Thymus (tissue), 11 donors: Measurements from ENCODE around the gene PRKCB. TPM values are rescaled to one million over a fixed set of nuclear protein-coding genes. Genes with fewer than 3 reads are reported as not detected.

Source experiments
- DNase-seq, 9 donors: peaks; one replicate each; pipeline ENCODE4 v3.0.0-alpha.2; 2013; ENCODE audit warnings: low spot score in 9 of 9, low read depth in 6 of 9, missing footprints in 1 of 9
- H3K27ac ChIP-seq, 2 donors: one replicate each; pipeline ENCODE4 v1.5.1; 2013; ENCODE audit warnings: control low read depth in 1 of 2, low read depth in 1 of 2, low read length in 1 of 2, mild to moderate bottlenecking in 1 of 2, moderate library complexity in 1 of 2
- H3K27me3 ChIP-seq, 2 donors: one replicate each; pipeline ENCODE4 v1.5.1; 2013; ENCODE audit warnings: low read length in 1 of 2; ENCODE audit not compliant: control insufficient read depth in 2 of 2, insufficient read depth in 1 of 2
- H3K36me3 ChIP-seq, 2 donors: one replicate each; pipeline ENCODE4 v1.5.1; 2013; ENCODE audit warnings: low read length in 1 of 2, mild to moderate bottlenecking in 1 of 2, moderate library complexity in 1 of 2; ENCODE audit not compliant: control insufficient read depth in 2 of 2, insufficient read depth in 2 of 2
- H3K4me1 ChIP-seq, 2 donors: one replicate each; pipeline ENCODE4 v1.5.1; 2013; ENCODE audit warnings: low read length in 2 of 2; ENCODE audit not compliant: control insufficient read depth in 2 of 2, insufficient read depth in 2 of 2
- H3K4me3 ChIP-seq, 2 donors: one replicate each; pipeline ENCODE4 v1.5.1; 2013; ENCODE audit warnings: low read length in 2 of 2, control low read depth in 1 of 2, mild to moderate bottlenecking in 1 of 2
- H3K9me3 ChIP-seq, 2 donors: one replicate each; pipeline ENCODE4 v1.5.1; 2013; ENCODE audit warnings: low read length in 1 of 2, mild to moderate bottlenecking in 1 of 2; ENCODE audit not compliant: control insufficient read depth in 2 of 2, insufficient read depth in 1 of 2
- WGBS: extraction: QIAGEN DNeasy Blood & Tissue Kit; methylation state at CpG from one replicate; pipeline ENCODE4 v1.1.7; 2013; 5-methylcytosine and 5-hydroxymethylcytosine counted together
- polyA plus RNA-seq: library from polyadenylated mRNA; stranded (reverse); fragments of 200-250 nt; gene quantifications from one replicate; pipeline ENCODE4 v1.2.3, GENCODE V29; 2013
- total RNA-seq: library from RNA; stranded (reverse); fragments of 120-200 nt; gene quantifications from one replicate; pipeline ENCODE4 v1.2.4, GENCODE V29; 2013
- donor health status: healthy.

The PRKCB gene
- total and polyA plus RNA-seq, 2 donors, result 21.9 to 57.4 TPM

DNA sequence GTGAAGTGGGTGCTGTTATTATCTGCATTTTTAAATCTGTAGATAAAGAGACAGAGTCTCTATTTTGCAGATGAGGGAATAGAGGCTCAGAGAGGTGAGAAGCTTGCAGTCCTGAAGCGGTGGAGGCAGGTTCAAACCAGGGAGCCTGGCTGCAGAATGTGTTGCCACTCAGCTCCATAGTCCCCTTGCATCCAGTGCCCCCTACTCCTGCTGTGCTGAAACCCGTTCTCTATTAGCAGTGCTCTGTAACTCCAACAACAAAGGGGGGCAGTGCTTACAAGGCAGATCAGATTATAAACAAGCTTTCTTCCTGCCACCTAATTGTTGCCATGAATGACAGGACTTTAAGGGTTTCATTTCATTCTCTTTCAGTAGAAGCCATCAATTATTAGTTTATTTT lies 302.2 kb downstream of the PRKCB start:
- Histone ChIP-seq H3K9me3 (no peaks in the 10 kb centered on the region), H3K27ac (no peak overlapping the region), H3K27me3 (no peaks in the 10 kb centered on the region), H3K4me3 (no peak overlapping the region), H3K36me3 (peaks cover 4 to 13% of the 10 kb centered on the region in 2 donors), H3K4me1 (no peaks in the 10 kb centered on the region)
- WGBS, result 95% methylated on average over 2 of the region's 2 CpGs
- no peak for DNase-seq

DNA sequence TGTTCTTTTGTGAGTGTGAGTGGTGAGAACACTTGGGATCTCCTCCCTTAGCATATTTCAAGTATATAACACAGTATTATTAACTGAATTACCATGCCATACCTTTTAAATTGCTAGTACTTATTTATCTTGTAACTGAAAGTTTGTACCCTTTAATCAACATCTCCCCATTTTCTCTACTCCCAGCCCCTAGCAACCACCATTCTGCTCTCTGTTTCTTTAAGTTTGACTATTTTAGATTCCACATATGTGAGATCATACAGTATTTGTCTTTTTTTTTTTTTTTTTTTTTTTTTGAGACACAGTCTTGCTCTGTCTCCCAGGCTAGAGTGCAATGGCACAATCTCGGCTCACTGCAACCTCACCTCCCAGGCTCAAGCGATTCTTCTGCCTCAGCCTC lies 302.8 kb downstream of the PRKCB start:
- Histone ChIP-seq H3K4me3 (no peak overlapping the region), H3K4me1 (no peaks in the 10 kb centered on the region), H3K27ac (no peak overlapping the region), H3K9me3 (no peaks in the 10 kb centered on the region), H3K27me3 (no peaks in the 10 kb centered on the region), H3K36me3 (peaks cover 4 to 10% of the 10 kb centered on the region in 2 donors)
- WGBS, result 96% methylated on average over 2 of the region's 2 CpGs
- DNase-seq, result no peak

DNA sequence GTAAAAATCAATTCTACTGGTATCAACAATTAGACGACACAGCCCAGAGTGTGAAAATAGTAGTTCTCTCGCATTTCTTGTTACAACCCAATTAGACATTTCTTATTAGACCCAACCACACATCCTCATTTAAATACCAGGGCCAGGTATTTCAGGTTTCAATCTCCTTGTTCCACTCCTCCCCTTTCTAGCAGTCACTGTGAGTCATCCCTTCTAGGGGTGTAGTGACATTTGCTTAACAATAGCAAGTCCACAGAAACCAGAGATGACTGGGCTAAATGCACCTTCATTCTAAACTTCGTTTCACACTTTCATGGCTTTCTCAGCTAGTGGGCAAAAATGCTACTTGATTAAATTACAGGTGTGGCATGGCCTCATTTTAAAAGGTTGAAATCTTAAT lies 303.5 kb downstream of the PRKCB start:
- peaks cover 4 to 10% of the 10 kb centered on the region in 2 donors for H3K36me3 ChIP-seq
- H3K9me3 ChIP-seq, result no peaks in the 10 kb centered on the region
- no peaks in the 10 kb centered on the region for H3K27me3 ChIP-seq
- no peak overlapping the region for H3K27ac ChIP-seq
- no peak for DNase-seq
- no peaks in the 10 kb centered on the region for H3K4me1 ChIP-seq
- 90% methylated on average over 3 of the region's 3 CpGs for WGBS
- H3K4me3 ChIP-seq, result no peak overlapping the region

DNA sequence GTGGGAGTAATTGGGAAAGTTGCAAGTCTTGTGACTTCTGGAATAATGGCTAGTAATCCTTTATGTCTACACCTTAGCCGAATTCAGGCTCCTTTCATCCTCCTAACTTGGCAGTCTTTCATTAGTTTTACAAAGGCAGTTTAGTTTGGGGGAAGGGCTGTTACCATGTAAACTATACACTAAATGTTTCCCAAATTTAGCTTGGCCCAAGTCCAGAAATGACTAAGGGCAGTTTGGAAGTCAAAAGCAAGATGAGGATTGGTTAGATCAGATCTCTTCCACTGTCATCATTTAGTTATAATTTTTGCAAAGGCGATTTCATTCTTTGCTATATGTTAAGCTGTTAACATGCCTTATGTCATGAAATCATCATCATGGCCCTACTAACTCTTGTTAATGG lies 304.9 kb downstream of the PRKCB start:
- H3K4me1 ChIP-seq, result no peaks in the 10 kb centered on the region
- WGBS, result 95% methylated on average over 2 of the region's 2 CpGs
- no peak overlapping the region for H3K27ac ChIP-seq
- H3K27me3 ChIP-seq, result no peaks in the 10 kb centered on the region
- no peaks in the 10 kb centered on the region for H3K9me3 ChIP-seq
- no peak for DNase-seq
- peaks cover 4 to 10% of the 10 kb centered on the region in 2 donors for H3K36me3 ChIP-seq
- no peak overlapping the region for H3K4me3 ChIP-seq

DNA sequence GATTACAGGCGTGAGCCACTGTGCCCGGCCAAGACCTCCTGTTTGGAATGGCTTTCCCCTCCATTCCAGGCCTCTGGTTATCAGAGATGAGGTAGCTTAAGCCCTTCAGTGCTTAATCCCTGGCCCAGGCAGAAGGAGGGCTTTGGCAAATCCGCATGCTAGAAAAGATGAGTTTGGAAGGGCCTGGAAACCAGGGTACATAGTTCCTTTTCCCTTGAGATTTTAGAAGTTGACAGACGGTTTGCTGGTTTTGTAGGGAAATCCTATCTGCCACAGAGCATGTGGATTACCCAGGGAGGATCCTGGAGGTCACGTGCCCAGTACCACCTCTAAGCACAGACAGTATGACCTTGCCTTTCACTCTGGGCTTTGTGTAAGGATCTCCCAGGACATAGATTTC lies 305.7 kb downstream of the PRKCB start:
- Histone ChIP-seq H3K27me3 (no peaks in the 10 kb centered on the region), H3K4me1 (no peaks in the 10 kb centered on the region), H3K27ac (no peak overlapping the region), H3K9me3 (no peaks in the 10 kb centered on the region), H3K36me3 (peaks cover 4 to 8% of the 10 kb centered on the region in 2 donors), H3K4me3 (no peak overlapping the region)
- 98% methylated on average over 5 of the region's 5 CpGs for WGBS
- DNase-seq, result no peak

DNA sequence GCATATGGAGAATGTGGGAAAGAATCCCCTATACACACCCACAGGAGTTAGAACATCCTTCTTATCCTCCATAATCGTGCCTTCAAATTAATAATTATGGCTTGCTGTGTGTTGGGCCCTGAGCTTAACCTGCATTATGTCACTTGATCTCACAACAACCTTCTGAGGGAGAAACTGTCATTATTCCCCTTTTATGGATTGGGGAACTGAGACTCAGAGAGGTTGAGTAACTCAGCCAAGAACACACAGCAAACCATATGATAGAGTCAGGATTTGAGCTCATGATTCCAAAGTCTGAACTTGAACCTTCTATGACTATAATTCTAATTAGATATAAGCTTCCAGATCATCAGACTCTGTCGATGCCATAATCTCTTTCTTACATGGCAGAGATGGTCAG lies 306.1 kb downstream of the PRKCB start:
- WGBS, result 98% methylated on average over 2 of the region's 2 CpGs
- Histone ChIP-seq H3K4me1 (no peaks in the 10 kb centered on the region), H3K27me3 (no peaks in the 10 kb centered on the region), H3K27ac (no peak overlapping the region), H3K4me3 (no peak overlapping the region), H3K36me3 (peaks cover 4 to 7% of the 10 kb centered on the region in 2 donors), H3K9me3 (no peaks in the 10 kb centered on the region)
- DNase-seq, result no peak

DNA sequence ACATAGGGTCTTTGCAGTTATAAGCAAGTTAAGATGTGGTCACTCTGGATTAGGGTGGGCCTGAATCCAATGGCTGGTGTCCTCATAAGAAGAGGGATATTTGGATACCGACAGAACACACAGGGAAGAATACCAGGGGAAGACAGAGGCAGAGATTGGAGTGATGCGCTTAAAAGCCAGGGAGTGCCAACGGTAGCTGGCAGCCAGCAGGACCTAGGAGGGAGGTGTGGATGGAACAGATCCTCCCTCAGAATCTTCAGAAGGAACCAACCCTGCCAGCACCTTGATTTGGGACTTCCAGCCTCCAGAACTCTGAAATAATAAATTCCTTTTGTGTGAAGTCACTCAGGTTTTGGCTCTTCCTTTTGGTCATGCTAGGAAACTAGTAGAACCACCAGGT lies 310.1 kb downstream of the PRKCB start:
- no peaks in the 10 kb centered on the region for H3K9me3 ChIP-seq
- no peak for DNase-seq
- no peaks in the 10 kb centered on the region for H3K27me3 ChIP-seq
- 100% methylated on average over 3 of the region's 3 CpGs for WGBS
- H3K36me3 ChIP-seq, result peaks cover 0 to 7% of the 10 kb centered on the region in 2 donors
- H3K27ac ChIP-seq, result no peak overlapping the region
- H3K4me3 ChIP-seq, result no peak overlapping the region
- H3K4me1 ChIP-seq, result no peaks in the 10 kb centered on the region

DNA sequence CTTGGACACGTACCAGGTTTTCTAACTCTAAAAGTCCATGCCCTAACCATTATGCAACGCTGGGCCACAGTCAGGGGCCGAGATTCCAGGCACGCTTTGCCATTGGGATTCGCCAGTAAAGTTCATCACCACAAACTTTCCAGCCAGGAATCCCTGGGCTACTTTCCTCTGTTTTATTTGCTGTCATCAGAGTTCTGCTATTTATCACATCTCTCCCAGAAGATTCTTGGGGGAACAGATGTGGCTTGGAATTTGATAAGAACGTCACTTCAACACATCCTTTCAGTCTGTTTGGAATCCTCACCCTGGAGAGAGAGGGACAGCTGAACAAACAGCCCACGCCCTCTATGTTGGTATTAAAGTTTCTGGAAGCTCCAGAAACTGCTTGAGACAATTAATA lies 310.7 kb downstream of the PRKCB start:
- DNase-seq, result no peak
- 94% methylated on average over 7 of the region's 7 CpGs for WGBS
- Histone ChIP-seq H3K27me3 (no peaks in the 10 kb centered on the region), H3K4me3 (no peak overlapping the region), H3K36me3 (peaks cover 0 to 7% of the 10 kb centered on the region in 2 donors), H3K9me3 (no peaks in the 10 kb centered on the region), H3K4me1 (peaks cover 2% of the 10 kb centered on the region in 2 donors), H3K27ac (no peak overlapping the region)

DNA sequence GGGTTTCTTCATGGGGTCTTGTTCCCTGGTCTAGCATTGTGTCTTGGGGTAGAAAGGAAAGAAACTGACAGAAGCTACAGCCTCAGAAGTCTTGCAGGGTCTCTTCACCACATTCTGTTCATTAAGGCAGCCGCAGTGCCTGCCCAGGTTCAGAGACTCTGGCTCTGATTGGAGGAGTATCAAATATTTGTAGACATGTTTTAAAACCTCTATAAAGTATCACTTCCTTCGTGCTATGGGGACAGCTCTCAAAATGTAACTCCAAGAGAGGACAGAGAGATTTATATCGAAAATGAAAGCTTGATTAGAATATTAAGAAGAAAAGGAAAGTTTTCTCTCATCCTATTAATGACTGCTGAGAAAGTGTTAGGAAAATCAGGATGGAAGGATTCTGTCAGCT lies 313.3 kb downstream of the PRKCB start:
- no peaks in the 10 kb centered on the region for H3K27me3 ChIP-seq
- WGBS, result 92% methylated on average over 3 of the region's 3 CpGs
- no peak overlapping the region for H3K27ac ChIP-seq
- DNase-seq, result no peak
- peaks cover 3 to 7% of the 10 kb centered on the region in 2 donors for H3K4me1 ChIP-seq
- H3K4me3 ChIP-seq, result no peak overlapping the region
- H3K9me3 ChIP-seq, result no peaks in the 10 kb centered on the region
- peaks cover 0 to 1% of the 10 kb centered on the region in 2 donors for H3K36me3 ChIP-seq

DNA sequence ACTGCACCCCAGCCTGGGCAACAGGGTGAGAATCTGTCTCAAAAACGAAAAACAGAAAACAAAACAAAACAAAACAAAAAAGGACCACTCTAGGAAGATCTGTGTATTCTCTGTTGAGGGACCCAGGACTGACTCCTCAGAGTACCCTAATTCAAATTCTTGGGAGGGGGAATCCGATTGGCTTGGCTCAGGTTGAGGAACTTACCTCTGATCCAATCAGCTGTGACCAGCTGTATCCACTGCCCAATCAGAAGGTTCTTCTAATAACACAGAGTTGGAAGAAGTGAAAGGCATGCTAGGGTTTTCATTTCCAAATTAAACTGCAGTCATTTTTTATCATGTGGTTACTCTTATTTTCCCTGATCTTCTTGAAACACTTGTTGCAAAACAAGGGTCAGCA lies 314.5 kb downstream of the PRKCB start:
- peaks cover 3 to 7% of the 10 kb centered on the region in 2 donors for H3K4me1 ChIP-seq
- no peak for DNase-seq
- no peak overlapping the region for H3K4me3 ChIP-seq
- H3K36me3 ChIP-seq, result peaks cover 11 to 13% of the 10 kb centered on the region in 2 donors
- no peaks in the 10 kb centered on the region for H3K27me3 ChIP-seq
- H3K9me3 ChIP-seq, result no peaks in the 10 kb centered on the region
- WGBS, result 95% methylated on average over 2 of the region's 2 CpGs
- H3K27ac ChIP-seq, result no peak overlapping the region
